Measurements from ENCODE around the gene CFAP73. TPM values are rescaled to one million over a fixed set of nuclear protein-coding genes. Genes with fewer than 3 reads are reported as not detected.
A peak's percentile ranks its signal among the peaks of the same experiment; 100 is the strongest.

Gene CFAP73
- polyA plus RNA-seq, 1 donor = 1.3 TPM

DNA sequence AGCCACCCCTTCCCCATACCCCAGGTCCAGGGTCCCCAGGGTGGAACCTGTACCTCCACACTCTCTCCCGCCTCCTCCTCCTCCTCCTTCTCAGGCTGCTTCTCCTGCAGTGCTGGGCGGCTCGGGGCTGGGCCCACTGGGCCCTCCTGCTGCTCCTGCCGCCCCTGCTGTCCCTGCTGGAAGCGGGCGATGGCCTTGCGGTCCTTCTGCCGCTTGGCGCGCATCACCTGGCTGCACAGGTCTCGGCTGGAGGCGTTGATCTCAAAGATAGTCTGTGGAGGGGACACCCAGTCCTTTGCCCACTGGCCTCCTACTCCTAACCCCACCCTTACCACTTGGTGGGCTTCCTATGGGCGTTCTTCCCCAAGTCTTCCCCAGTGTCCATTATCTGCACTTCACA is 14.5 kb downstream of the CFAP73 start:
- no peak for DNase-seq

GRCh38 chr12:113165521-113166450 is 16.3 kb downstream of the CFAP73 start:
- DNase-seq = no peak

- DNase-seq = no peak
Observed at GRCh38 chr12:113167868-113168267, 18.3 kb downstream of the CFAP73 start.

DNA sequence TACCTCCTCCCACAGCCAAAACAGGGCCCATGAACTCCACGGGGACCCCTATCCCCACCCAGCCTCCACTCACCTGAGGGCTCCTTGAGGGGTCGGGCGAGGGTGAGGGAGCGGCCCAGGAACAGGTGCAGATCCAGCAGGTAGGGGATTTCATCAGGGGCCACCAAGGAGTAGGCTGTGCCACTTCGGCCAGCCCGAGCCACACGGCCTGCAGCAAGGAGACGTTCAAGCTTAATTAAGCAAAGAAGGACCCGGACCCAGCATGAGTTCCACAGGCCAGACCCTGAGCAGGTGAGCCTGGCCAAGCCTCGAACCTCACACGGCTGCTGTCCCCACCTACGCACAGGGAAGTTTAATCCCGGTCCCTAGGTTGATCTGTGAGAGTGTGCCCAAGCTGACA is 20.2 kb downstream of the CFAP73 start:
- no peak for DNase-seq

DNA sequence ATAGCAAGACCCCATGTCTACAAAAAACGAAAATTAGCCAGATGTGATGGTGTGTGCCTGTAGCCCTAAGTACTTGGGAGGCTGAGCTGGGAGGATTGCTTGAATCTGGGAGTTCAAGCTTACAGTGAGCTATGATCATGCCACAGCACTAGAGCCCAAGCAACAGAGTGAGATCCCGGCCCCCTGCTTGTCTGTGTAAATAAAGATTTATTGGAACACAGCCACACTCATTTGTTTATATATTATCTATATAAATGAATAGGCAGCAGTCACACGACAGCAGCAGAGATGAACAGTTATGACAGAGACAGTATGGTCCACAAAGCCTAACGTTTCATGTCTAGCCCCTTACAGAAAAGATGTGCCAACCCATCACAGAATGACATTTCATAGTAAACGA is 20.9 kb downstream of the CFAP73 start:
- DNase-seq = no peak

DNA sequence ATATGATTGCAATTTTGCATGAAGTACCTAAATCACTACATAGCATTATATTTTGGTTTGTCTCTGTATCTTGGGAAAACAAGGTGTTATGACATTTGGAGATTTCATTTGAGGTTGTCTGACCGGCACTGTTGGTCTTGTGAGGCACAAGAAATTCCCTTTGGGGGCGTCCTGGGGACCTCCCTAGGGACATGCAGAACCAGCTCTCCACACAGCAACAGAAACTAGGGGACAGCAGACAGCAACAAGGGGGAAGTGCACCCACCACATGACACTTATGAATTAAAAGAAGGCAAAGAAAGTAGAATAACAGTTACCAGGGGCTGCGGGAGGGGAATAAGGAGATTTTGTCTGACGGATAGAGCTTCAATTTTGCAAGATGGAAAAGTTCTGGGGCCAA is 21.4 kb downstream of the CFAP73 start:
- DNase-seq = no peak

DNA sequence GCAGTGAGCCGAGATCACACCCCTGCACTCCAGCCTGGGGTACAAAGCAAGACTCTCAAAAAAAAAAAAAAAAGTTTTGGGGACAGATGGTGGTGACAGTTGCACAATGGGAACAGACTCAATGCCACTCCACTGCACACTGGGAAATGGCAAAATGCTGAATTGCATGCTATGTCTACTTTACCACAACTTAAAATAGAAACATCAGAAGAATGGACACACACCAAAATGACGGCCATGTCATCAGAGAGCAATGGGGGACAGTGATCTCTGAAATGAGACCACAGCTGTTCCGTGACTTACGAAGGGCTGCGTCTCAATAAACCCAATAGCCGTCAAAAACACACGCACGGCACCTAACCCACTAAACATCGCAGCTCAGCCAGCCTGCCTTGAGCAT is 22.0 kb downstream of the CFAP73 start:
- no peak for DNase-seq

GRCh38 chr12:113172185-113172584 is 22.7 kb downstream of the CFAP73 start:
- DNase-seq = no peak

DNA sequence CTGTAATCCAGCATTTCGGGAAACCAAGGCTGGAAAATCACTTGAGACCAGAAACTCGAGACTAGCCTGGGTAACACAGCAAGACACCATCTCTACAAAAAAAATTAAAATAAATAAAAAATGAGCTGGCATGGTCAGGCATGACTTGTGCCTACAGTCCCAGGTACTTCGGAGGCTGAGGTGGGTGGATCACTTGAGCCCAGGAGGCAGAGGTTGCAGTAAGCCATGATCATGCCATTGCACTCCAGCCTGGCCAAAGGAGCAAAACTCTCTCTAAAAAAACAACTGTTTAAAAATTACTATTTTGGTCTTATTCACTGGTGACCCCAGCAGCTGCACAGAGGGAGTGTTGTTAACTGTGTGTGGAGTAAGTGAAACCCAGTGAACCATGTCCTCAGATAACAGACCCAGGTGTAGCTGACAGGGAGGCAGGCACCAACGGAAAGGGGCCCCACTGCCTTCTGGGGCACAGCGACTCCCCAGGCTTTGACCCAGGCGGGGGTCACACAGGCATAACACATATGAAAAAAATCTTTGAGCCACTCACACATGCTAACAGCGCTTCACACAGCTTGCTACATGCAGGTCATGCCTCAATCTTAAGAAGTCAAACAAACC is 23.7 kb downstream of the CFAP73 start:
- DNase-seq = no peak

DNA sequence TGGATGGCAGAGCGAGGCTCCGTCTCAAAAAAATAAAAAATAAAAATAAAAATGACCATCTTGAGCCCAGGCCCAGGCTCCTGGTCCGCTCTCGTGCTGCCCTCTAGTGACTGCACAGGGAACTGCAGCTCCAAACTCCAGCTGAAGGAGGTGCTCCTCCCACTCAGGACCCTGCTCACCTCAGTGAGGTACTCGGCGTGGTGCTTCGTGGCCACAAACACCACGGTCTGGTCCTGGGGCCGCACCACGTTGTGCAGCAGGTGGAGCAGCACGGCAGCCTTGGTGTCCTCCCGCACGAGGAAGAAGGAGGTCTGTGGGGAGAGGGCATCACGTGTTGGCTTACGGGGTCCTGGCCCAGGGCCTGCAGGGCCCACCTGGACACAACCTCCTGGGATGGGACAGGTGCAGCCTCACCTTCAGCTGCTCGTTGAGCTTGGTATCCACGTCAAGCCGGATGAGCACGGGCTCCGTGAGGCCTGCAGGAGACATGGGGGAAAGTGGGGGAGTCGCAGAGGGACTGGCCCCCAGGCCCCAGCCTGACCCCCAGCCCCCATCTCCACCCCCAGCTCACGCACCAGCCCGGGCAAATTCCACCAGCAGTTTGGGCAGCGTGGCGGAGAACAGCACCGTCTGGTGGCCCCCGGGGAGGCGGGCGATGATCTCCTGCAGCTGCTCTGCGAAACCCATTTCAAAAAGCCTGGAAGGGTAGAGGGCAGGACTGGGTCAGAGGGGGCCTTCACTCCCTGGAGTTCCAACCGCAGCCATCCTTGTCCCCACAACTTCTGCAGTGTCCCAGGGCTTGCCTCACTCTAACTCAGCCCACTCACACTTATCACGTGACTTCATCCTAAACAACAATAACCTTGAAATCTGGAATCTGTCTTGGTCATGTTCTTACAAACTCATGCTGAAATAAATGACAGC is 25.2 kb downstream of the CFAP73 start:
- peak; percentile 57 for DNase-seq

DNA sequence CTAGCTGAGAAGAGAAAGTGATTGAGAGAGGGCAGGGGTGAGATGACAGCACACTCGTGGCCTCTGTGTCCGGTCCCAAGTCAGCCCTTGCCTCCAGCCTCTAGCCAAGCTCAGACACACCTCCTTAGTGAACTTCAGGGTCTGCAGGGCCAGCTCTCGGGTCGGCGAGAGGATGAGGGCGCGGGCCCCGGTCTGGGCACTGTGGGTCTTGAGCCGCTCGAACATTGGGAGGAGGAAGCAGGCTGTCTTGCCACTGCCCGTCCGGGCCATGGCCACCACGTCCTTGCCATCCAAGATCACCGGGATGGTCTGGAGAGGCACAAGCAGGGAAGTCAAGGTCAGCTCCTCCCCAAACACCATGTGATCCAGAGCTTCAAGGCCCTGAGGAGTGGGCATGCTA is 29.5 kb downstream of the CFAP73 start:
- DNase-seq = no peak

DNA sequence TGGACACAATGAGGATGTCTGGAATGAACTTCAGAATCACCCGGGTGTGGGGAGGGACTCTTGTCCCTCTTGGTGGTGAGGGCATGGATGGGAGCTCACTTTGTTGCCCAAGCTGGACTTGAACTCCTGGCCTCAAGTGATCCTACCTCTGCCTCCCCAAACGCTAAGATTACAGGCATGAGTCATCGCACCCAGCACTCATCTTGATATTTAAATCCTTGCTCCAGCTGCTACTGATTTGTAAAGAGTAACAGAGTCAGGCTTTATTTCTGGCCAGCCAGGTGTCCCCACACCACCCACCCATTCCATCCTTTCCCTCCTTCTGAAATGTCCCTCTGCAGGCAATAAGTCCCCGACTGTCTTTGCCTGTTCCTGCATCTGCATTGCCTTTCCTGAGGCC is 30.8 kb downstream of the CFAP73 start:
- DNase-seq = no peak

DNA sequence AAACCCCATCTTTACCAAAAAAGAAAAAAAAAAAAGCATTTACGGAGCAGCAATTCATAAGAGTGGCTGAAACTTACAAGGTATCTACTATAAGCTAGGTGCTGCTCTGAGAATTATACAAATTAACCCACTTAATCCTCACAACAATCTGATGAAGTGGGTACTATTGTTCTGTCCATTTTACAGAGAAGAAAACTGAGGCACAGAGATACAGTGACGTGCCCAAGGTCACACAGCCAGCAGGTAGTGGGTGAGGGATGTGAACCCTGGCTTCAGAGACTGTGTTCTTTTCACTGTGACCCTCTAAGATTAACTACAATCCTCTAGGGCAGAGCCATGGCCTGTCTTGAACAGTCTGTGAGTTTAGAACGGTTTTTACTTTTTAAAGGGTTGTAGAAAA is 32.5 kb downstream of the CFAP73 start:
- DNase-seq = no peak

GRCh38 chr12:113183030-113183589 is 33.6 kb downstream of the CFAP73 start:
- no peak for DNase-seq

GRCh38 chr12:113184098-113184899 is 34.8 kb downstream of the CFAP73 start:
- no peak for DNase-seq

DNA sequence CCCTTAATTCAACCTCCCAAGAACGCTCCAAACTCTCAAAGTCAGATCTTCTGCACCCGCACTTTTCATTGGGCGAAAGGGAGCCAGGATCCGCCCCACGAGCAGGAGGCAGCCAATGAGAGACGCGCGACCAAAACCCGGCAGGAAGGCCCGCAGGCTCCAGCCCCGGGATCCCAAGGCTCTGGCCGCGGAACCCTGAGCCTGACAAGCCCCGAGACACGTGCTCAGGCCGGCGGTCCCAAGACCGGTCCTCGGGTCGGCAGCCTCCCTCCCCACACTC is 35.3 kb downstream of the CFAP73 start:
- peak; percentile 87 for DNase-seq

DNA sequence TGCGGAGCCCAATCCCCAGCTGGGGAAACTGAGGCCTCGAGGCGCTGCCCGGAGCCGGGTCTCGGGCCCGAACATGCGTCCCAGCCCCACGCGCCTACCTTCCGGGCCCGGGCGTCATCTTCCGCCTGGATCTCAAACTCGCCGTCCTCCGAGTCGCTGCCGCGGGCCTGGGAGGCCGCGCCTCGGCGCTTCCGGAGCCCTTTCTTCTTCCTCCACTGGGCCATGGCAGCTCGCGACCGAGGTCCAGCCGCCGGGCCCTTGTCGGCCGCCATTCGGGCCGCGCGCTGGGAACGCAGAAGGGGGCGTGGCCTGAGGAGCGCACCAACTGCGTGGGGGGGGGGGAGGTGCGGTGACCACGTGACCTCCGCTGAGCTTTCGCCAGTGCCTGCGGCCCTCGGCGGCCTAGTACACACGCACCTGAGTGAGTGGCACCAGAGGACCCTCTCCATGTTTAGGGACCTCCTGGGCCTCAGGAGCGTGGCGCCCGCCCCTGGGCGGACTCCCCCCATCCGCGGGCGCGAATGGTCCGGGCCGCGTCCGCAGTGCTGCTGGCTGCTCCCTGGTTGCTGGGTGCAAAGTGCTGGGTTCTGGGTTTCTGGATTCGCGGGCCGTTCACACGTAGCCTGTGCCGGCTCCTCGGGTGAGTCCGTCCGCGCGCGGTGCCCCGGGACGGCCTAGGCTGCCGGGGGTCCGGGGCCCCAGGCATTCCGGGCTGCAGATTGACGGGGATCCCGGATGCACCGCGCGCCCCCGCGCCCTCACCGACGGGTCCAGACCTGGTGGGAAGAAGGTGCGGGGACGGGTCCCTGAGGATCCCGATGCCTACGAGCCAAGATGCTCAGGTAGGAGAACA is 35.9 kb downstream of the CFAP73 start, which contains the start of the genes DDX54 and RITA1:
Gene DDX54, minus strand, starts transcription at position 299 of the 853 bp plus-strand sequence. Its CDS starts 27 bp downstream, at position 272.
Gene RITA1, plus strand, starts transcription at position 542 of the 853 bp plus-strand sequence. CDS start 1,026 bp downstream, outside the sequence.
- DNase-seq = peak; percentile 73

- no peak for DNase-seq
Observed at GRCh38 chr12:113186033-113186365, 36.5 kb downstream of the CFAP73 start.

GRCh38 chr12:113186666-113187325 is 37.3 kb downstream of the CFAP73 start:
- no peak for DNase-seq

DNA sequence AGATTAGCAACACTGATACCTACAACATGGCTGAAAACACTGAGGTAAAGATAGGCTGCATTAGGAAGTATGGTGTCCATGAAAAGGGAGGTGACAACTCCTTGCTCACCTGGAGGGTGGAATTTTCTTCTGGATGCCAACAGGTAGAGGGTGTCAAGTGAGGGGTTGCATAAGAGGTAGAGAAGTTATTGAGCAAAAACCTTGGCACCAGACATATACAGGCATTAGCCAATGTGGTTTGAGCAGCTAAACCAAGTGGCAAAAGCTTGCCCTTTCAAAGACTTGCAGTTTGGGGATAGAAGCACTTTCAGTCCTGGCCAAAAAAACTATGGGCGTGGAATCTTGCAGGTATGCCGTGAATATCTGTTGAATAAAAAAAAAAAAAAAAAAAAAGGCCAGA is 39.8 kb downstream of the CFAP73 start:
- DNase-seq = no peak

Data from left kidney (tissue), 2 donors.